Measurements from ENCODE around the gene RASGEF1C.

- TF ChIP-seq CTCF (IDR thresholded peaks at IDR 0.05), result no peak
- no peak for TF ChIP-seq POLR2A (IDR thresholded peaks at IDR 0.05)
These were observed 94.6 kb downstream of the RASGEF1C start for GRCh38 chr5:180114304-180115003.
